Peyer's patch (tissue), 4 donors: ENCODE data around the gene KCNC2. TPM values are rescaled to one million over a fixed set of nuclear protein-coding genes. Genes with fewer than 3 reads are reported as not detected.

Experiments
- DNase-seq, 3 donors: peaks; one replicate each; pipeline ENCODE4 v3.0.0-alpha.2; 2017 to 2019
- H3K27ac ChIP-seq, 4 donors: fragments of 200-600 bp; sonication (generic); one replicate each; pipeline ENCODE4 v1.5.1; 2016 to 2019
- H3K27me3 ChIP-seq, 2 donors: fragments of 200-600 bp; sonication (generic); one replicate each; pipeline ENCODE4 v1.5.1; 2019
- H3K36me3 ChIP-seq, 3 donors: fragments of 200-600 bp; sonication (generic); one replicate each; pipeline ENCODE4 v1.5.1; 2016 to 2019
- H3K4me1 ChIP-seq, 4 donors: fragments of 200-600 bp; sonication (generic); one replicate each; pipeline ENCODE4 v1.5.1; 2016 to 2019
- H3K4me3 ChIP-seq, 4 donors: fragments of 200-600 bp; sonication (generic); 1 replicate in 3 of 4; 2 replicates in 1 of 4; pipeline ENCODE4 v1.5.1; 2016 to 2019; ENCODE audit warnings: mild to moderate bottlenecking in 1 of 4
- H3K9me3 ChIP-seq, 4 donors: fragments of 200-600 bp; sonication (generic); one replicate each; pipeline ENCODE4 v1.5.1; 2016 to 2019; ENCODE audit warnings: mild to moderate bottlenecking in 1 of 4
- POLR2A ChIP-seq, 2 donors: fragments of 450-650 bp; IDR thresholded peaks; one replicate each; pipeline ENCODE4 v1.5.1; 2017; ENCODE audit warnings: antibody characterized with exemption in 2 of 2, mild to moderate bottlenecking in 2 of 2, moderate library complexity in 2 of 2
- total RNA-seq, 4 donors: library from RNA; depleted of rRNA; stranded (reverse); fragments of >200 nt; gene quantifications; one replicate each; pipeline ENCODE4 v1.1.0, GENCODE V29; 2016
- TF ChIP-seq, protein P1 (sequence below), 6 experiments: fragments of 450-650 bp in 4 of 6; fragments of 200-600 bp in 2 of 6; sonication (generic) in 1 of 6; IDR thresholded peaks; one replicate each; pipeline ENCODE4 v1.5.1; 2017 to 2019; ENCODE audit warnings: antibody characterized with exemption in 6 of 6, mild to moderate bottlenecking in 3 of 6, moderate library complexity in 1 of 6

Gene KCNC2
- total RNA-seq, 4 donors from 2014 or later = not detected

DNA sequence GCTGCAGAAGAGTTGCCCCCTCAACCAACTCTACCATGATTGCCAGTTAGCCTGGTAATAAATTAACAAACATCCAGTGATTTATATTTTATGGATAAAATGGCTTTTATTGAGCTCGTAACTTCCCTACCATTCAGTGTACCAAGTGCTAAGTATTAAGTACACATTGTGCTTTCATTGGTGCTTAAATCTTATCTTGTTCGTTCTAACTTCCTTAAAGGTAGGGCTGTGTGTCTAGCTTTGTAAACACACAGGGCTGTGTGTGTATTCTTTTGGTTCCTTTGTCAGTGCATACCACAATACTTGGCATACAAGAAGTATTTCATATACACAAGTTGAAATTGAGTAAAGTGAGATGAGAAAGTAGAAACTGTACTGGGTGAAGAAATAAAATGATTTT lies 80.4 kb downstream of the KCNC2 start:
- no peak for TF ChIP-seq POLR2A (IDR thresholded peaks at IDR 0.05)
- no peaks in the 10 kb centered on the region for H3K36me3 ChIP-seq
- H3K4me1 ChIP-seq = no peaks in the 10 kb centered on the region
- H3K27ac ChIP-seq = no peak overlapping the region
- H3K4me3 ChIP-seq = no peak overlapping the region
- H3K27me3 ChIP-seq = no peaks in the 10 kb centered on the region
- DNase-seq = no peak
- no peaks in the 10 kb centered on the region for H3K9me3 ChIP-seq

DNA sequence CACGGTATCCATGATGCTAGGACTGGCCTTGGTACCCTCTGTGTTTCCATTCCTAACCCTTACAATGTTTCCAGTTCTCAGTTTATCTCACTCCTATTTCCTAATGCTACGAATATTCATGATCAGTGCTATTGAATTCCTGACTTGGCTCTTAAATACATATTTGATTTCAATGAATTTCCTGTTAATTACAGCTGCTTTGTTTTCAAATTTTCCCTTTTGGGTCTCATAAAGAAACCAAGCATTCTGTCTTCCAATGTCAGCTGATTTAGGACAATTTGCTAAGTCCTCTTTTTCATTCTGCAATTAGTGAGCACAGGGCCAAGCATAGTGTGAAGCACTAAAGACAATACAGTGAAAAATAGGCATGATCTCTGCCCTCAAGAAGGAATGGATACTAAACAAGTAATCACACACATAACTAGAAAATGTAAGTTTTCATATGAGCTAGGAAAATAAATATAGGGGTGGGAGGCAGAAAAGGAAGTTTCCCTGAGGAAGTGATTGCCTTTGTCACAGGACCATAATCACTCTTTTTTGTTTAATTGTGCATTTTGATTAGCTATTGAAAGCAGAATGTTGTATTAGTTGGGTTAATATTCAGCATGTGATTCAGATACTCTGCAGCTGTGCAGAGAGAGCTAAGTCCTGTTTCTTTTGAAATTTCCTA lies 88.5 kb downstream of the KCNC2 start:
- no peaks in the 10 kb centered on the region for H3K27me3 ChIP-seq
- no peak for DNase-seq
- H3K4me1 ChIP-seq = no peaks in the 10 kb centered on the region
- H3K27ac ChIP-seq = no peak overlapping the region
- no peaks in the 10 kb centered on the region for H3K36me3 ChIP-seq
- no peaks in the 10 kb centered on the region for H3K9me3 ChIP-seq
- TF ChIP-seq, protein P1, sequence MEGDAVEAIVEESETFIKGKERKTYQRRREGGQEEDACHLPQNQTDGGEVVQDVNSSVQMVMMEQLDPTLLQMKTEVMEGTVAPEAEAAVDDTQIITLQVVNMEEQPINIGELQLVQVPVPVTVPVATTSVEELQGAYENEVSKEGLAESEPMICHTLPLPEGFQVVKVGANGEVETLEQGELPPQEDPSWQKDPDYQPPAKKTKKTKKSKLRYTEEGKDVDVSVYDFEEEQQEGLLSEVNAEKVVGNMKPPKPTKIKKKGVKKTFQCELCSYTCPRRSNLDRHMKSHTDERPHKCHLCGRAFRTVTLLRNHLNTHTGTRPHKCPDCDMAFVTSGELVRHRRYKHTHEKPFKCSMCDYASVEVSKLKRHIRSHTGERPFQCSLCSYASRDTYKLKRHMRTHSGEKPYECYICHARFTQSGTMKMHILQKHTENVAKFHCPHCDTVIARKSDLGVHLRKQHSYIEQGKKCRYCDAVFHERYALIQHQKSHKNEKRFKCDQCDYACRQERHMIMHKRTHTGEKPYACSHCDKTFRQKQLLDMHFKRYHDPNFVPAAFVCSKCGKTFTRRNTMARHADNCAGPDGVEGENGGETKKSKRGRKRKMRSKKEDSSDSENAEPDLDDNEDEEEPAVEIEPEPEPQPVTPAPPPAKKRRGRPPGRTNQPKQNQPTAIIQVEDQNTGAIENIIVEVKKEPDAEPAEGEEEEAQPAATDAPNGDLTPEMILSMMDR (IDR thresholded peaks at IDR 0.05) = no peak
- TF ChIP-seq POLR2A (IDR thresholded peaks at IDR 0.05) = no peak
- no peak overlapping the region for H3K4me3 ChIP-seq

DNA sequence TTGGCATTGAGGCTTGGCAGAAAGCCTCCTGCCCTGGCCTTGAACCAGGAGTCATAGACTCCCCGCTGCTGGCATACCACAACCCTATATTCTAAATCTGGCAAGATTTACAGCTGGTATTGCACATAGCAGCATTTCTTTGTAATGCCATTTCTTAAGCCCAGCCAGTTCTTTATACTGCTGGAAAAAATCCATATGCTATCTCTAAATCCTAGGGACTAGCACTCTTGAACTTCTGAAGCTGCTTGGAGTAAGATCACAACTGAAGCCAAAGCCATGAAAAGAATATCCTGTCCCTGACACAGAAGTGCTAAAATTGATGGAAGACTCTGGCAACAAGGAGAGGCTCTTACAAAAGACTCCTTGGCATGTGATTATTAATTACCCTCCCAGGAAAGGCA lies 89.3 kb downstream of the KCNC2 start:
- DNase-seq = no peak
- H3K27ac ChIP-seq = no peak overlapping the region
- no peak overlapping the region for H3K4me3 ChIP-seq
- H3K9me3 ChIP-seq = no peaks in the 10 kb centered on the region
- no peaks in the 10 kb centered on the region for H3K36me3 ChIP-seq
- no peaks in the 10 kb centered on the region for H3K4me1 ChIP-seq
- TF ChIP-seq, protein P1 (IDR thresholded peaks at IDR 0.05) = no peak
- no peak for TF ChIP-seq POLR2A (IDR thresholded peaks at IDR 0.05)
- H3K27me3 ChIP-seq = no peaks in the 10 kb centered on the region

DNA sequence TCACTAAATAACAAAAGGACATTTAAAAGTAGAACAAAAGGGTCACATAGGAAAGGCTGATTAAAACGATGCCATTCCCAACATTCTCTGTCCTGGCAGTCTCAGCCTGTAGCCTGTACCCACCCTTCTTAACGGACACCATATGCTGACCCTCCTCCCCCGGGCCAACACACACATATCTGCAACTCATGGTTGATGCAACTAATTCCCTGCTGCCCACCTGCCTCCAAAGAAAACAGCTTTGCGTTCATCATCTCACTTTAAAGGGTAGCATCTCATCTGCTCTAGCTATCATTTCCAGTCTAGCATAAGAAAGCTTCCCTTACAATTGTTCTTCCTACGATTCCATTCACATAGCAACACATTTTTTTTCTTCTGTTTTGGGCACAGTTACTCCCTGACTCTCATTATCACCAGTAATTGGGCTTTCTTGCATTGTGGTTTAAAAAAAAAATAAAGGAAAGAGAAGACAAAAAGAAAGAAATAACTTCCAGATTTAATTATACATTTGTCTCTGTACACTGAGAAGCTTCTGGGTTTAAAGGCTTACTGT lies 92.9 kb downstream of the KCNC2 start:
- Histone ChIP-seq H3K36me3 (no peaks in the 10 kb centered on the region), H3K9me3 (no peaks in the 10 kb centered on the region), H3K4me1 (no peaks in the 10 kb centered on the region), H3K4me3 (no peak overlapping the region), H3K27ac (no peak overlapping the region), H3K27me3 (no peaks in the 10 kb centered on the region)
- DNase-seq = no peak
- TF ChIP-seq, protein P1 (IDR thresholded peaks at IDR 0.05) = no peak
- no peak for TF ChIP-seq POLR2A (IDR thresholded peaks at IDR 0.05)

DNA sequence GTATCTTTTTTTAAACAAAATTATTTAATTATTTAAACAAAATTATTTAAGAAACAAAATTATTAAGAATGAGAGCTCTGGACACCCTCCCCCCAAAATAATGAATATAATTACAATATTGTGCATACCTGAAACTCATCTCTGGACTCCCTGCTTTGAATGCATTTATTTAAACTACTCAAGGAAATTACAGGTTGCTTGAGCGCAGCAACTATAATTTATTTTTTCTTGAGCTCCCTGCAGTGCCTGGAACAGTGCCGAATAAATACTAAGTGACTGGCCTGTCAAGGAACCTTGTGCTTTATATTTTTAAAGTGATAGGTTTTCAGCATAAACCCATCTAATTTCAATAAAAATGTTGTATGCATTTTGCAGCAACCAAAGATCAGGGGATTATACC lies 93.9 kb downstream of the KCNC2 start:
- no peaks in the 10 kb centered on the region for H3K9me3 ChIP-seq
- no peaks in the 10 kb centered on the region for H3K4me1 ChIP-seq
- H3K27me3 ChIP-seq = no peaks in the 10 kb centered on the region
- DNase-seq = no peak
- no peak overlapping the region for H3K4me3 ChIP-seq
- H3K27ac ChIP-seq = no peak overlapping the region
- TF ChIP-seq, protein P1 (IDR thresholded peaks at IDR 0.05) = no peak
- TF ChIP-seq POLR2A (IDR thresholded peaks at IDR 0.05) = no peak
- H3K36me3 ChIP-seq = no peaks in the 10 kb centered on the region

DNA sequence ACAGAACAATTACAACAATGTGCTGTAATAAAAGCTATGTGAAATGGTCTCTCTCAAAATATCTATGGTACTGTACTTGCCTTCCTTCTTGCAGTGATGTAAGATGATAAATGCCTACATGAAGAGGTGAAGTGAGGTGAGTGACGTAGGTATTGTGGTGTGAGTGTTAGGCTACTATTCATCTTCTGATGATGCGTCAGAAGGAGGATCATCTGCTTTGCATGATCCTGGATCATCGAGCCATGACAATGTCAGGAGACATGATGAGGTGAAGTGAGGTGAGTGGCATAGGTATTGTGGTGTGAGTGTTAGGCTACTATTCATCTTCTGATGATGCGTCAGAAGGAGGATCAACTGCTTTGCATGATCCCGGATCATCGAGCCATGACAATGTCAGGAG lies 105.8 kb downstream of the KCNC2 start:
- Histone ChIP-seq H3K27ac (no peak overlapping the region), H3K9me3 (no peaks in the 10 kb centered on the region), H3K4me3 (no peak overlapping the region), H3K27me3 (no peaks in the 10 kb centered on the region), H3K36me3 (no peaks in the 10 kb centered on the region), H3K4me1 (no peaks in the 10 kb centered on the region)
- TF ChIP-seq, protein P1 (IDR thresholded peaks at IDR 0.05) = no peak
- TF ChIP-seq POLR2A (IDR thresholded peaks at IDR 0.05) = no peak
- DNase-seq = no peak
